A673 (cell line): ENCODE results near the gene SMOC2. TPM values are rescaled to one million over a fixed set of nuclear protein-coding genes. Genes with fewer than 3 reads are reported as not detected.

Experiments
- BruUV-seq: library from RNA; stranded (reverse); fragments of 400-500 nt; replicated peaks from 2 replicates; lab custom pipeline; 2021; lab: Mats Ljungman, UMichigan
- CTCF ChIA-PET: fragments of 300-600 bp; sonication (Branson Sonifier 250); formaldehyde crosslinking; loops from one replicate; lab custom pipeline; 2022; ENCODE audit warnings: antibody characterized with exemption; lab: Charles Lee
- POLR2A ChIA-PET: fragments of 300-600 bp; sonication (Branson Sonifier 250); formaldehyde crosslinking; loops from one replicate; lab custom pipeline; 2022; ENCODE audit warnings: antibody characterized with exemption; ENCODE audit not compliant: low non-redundant PET; lab: Charles Lee
- DNase-seq: peaks from one replicate; pipeline ENCODE4 v3.0.0-alpha.2; 2015; ENCODE audit warnings: low spot score
- H3K27ac ChIP-seq: fragments of 200-600 bp; sonication (generic); 2 replicates; pipeline ENCODE4 v1.5.1; 2016; ENCODE audit warnings: mixed run types, low read depth, mild to moderate bottlenecking, mixed read lengths, antibody characterized with exemption, low read length; ENCODE audit not compliant: poor library complexity, severe bottlenecking
- H3K27me3 ChIP-seq: fragments of 200-600 bp; sonication (generic); replicated peaks from 2 replicates; pipeline ENCODE4 v1.6.1; 2017; ENCODE audit warnings: mixed run types, low read depth, mild to moderate bottlenecking, mixed read lengths, antibody characterized with exemption, low read length; ENCODE audit not compliant: insufficient read depth, poor library complexity
- H3K36me3 ChIP-seq: fragments of 200-600 bp; sonication (generic); 2 replicates; pipeline ENCODE4 v1.6.1; 2016; ENCODE audit warnings: mixed run types, mild to moderate bottlenecking, mixed read lengths, antibody characterized with exemption, low read length; ENCODE audit not compliant: insufficient read depth, poor library complexity, severe bottlenecking
- H3K4me1 ChIP-seq: fragments of 200-600 bp; sonication (generic); 2 replicates; pipeline ENCODE4 v1.6.1; 2017; ENCODE audit warnings: mixed run types, mild to moderate bottlenecking, mixed read lengths, antibody characterized with exemption, low read length; ENCODE audit not compliant: insufficient read depth, poor library complexity, severe bottlenecking
- H3K4me3 ChIP-seq: fragments of 200-600 bp; sonication (generic); 2 replicates; pipeline ENCODE4 v1.5.1; 2016; ENCODE audit warnings: low read depth, mixed run types, mild to moderate bottlenecking, mixed read lengths, low read length; ENCODE audit not compliant: poor library complexity, severe bottlenecking
- H3K9me3 ChIP-seq: fragments of 200-600 bp; sonication (generic); 2 replicates; pipeline ENCODE4 v1.6.1; 2016; ENCODE audit warnings: mixed run types, low read depth, mild to moderate bottlenecking, mixed read lengths, antibody characterized with exemption, low read length; ENCODE audit not compliant: poor library complexity, severe bottlenecking
- EZH2 ChIP-seq: fragments of 200-600 bp; sonication (generic); IDR thresholded peaks from 2 replicates; pipeline ENCODE4 v1.6.1; 2017; ENCODE audit warnings: borderline replicate concordance, low read depth, mild to moderate bottlenecking, mixed read lengths, antibody characterized with exemption, low read length; ENCODE audit not compliant: poor library complexity, severe bottlenecking
- intact Hi-C: fragments of 100-400 bp; cut with micrococcal nuclease; formaldehyde crosslinking; loops from one replicate; pipeline ENCODE4 v1.10.0; 2022; ENCODE audit not compliant: unreplicated experiment
- total RNA-seq: library from RNA; stranded (reverse); gene quantifications from 2 replicates; pipeline ENCODE4 v1.2.3, GENCODE V29; 2021
- TF ChIP-seq, protein P1 (sequence below): fragments of 300-800, 200-600 bp; sonication (generic); conservative IDR thresholded peaks from 2 replicates; pipeline ENCODE4 v1.5.1; 2017; ENCODE audit warnings: low read depth, mild to moderate bottlenecking, antibody characterized with exemption, low read length, moderate library complexity, mixed read lengths

Gene SMOC2
- total RNA-seq, 1 experiment from 2014 or later, result 1.8 TPM

DNA sequence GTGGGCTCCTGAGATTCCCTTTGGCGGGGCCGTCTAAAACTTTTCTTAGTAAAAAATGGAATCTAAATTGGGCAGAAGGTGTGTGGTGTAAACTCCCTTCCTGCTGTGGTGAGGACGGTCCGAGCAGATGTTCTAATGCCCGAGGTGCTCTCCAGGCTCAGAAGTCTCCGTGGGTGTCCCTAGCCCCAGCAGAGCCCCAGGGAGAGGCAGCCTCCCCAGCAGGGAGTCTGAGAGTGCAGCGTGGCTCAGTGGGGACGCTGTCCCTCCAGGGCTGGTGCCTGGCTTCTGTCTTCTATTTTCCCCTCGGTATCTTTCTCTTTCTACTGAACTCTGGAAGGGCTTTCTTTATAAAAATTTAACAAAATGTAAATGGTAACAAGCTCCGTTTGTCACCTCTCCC, 208.2 kb downstream of the SMOC2 start:
- no peak for TF ChIP-seq EZH2
- TF ChIP-seq, protein P1, sequence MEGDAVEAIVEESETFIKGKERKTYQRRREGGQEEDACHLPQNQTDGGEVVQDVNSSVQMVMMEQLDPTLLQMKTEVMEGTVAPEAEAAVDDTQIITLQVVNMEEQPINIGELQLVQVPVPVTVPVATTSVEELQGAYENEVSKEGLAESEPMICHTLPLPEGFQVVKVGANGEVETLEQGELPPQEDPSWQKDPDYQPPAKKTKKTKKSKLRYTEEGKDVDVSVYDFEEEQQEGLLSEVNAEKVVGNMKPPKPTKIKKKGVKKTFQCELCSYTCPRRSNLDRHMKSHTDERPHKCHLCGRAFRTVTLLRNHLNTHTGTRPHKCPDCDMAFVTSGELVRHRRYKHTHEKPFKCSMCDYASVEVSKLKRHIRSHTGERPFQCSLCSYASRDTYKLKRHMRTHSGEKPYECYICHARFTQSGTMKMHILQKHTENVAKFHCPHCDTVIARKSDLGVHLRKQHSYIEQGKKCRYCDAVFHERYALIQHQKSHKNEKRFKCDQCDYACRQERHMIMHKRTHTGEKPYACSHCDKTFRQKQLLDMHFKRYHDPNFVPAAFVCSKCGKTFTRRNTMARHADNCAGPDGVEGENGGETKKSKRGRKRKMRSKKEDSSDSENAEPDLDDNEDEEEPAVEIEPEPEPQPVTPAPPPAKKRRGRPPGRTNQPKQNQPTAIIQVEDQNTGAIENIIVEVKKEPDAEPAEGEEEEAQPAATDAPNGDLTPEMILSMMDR, result no peak
- intact Hi-C loops, result no loop called here
- Histone ChIP-seq H3K27me3 (no peaks in the 10 kb centered on the region), H3K9me3 (no peaks in the 10 kb centered on the region), H3K4me1 (peaks cover 7% of the 10 kb centered on the region), H3K27ac (no peak overlapping the region), H3K4me3 (peak overlapping the region; percentile 7), H3K36me3 (no peaks in the 10 kb centered on the region)
- ChIA-PET CTCF (no interaction called here), POLR2A (no interaction called here)
- DNase-seq, result no peak
- BruUV-seq, result no TSS peak

DNA sequence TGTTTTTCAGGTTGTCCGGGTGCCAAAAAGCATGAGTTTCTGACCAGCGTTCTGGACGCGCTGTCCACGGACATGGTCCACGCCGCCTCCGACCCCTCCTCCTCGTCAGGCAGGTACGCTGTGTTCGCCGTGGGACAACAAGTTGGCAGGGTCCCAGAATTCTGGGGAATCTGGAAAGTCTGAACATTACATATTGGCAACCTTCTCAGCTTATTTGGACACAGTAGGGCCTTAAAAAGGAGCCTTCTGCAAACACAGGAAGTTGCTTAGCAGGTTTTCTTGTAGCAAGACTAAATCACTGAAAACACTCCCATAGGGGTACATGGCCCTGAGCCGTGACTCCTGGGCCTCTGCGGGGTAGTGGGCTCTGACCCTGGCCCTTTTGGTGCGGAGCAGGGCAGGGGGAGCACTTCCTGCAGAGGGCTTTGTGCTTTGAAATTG, 209.7 kb downstream of the SMOC2 start:
- Histone ChIP-seq H3K4me1 (peaks cover 7% of the 10 kb centered on the region), H3K27ac (no peak overlapping the region), H3K4me3 (no peak overlapping the region), H3K9me3 (no peaks in the 10 kb centered on the region), H3K27me3 (no peaks in the 10 kb centered on the region), H3K36me3 (no peaks in the 10 kb centered on the region)
- BruUV-seq, result no TSS peak
- no peak for TF ChIP-seq EZH2
- TF ChIP-seq, protein P1, result no peak
- intact Hi-C loops, result no loop called here
- ChIA-PET CTCF (no interaction called here), POLR2A (no interaction called here)
- no peak for DNase-seq

DNA sequence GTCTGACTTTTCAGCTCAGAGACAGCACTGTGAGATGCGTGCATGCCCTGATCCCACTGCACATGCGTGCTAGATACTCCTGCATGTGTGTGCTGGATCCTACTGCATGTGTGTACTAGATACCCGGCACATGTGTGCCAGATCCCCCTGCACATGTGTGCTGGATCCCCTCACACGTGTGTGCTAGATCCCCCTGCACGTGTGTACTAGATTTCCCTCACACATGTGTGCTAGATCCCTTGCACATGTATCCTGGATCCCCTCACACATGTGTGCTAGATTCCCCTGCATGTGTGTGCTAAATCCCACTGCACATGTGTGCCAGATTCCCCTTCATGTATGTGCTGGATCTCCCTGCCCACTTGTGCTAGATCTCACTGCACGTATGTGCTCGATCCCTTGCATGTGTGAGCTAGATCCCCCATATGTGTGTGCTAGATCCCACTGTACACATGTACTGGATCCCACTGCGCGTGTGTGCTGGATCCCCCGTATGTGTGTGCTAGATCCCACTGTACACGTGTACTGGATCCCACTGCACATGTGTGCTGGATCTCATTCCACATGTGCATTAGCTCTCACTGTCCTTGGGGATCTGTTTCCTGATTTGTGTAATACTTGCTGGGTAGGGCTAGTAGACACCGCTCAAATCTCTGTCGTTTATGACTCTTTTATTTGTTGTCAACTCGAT, 214.6 kb downstream of the SMOC2 start:
- no peaks in the 10 kb centered on the region for H3K9me3 ChIP-seq
- TF ChIP-seq, protein P1, result no peak
- no peak for TF ChIP-seq EZH2
- no peaks in the 10 kb centered on the region for H3K27me3 ChIP-seq
- H3K4me3 ChIP-seq, result no peak overlapping the region
- BruUV-seq, result no TSS peak
- CTCF ChIA-PET, result no interaction called here
- H3K27ac ChIP-seq, result no peak overlapping the region
- no peak for DNase-seq
- intact Hi-C loops, result no loop called here
- POLR2A ChIA-PET, result no interaction called here
- no peaks in the 10 kb centered on the region for H3K4me1 ChIP-seq
- H3K36me3 ChIP-seq, result no peaks in the 10 kb centered on the region
